RWPE2 (cell line): Measurements from ENCODE around the gene LYZL4.

Experiments
- ATAC-seq: fragments of 200-7000 bp; cut with Tn5 transposase; 3 replicates; pipeline ENCODE4 v1.9.1; 2021; ENCODE audit warnings: low read depth
- DNase-seq: peaks from one replicate; pipeline ENCODE4 v3.0.0-alpha.2; 2020; ENCODE audit warnings: low spot score
- H3K27ac ChIP-seq: fragments of 450-650 bp; 2 replicates; pipeline ENCODE4 v1.5.1; 2017; ENCODE audit warnings: mild to moderate bottlenecking; ENCODE audit not compliant: poor library complexity, severe bottlenecking
- H3K27me3 ChIP-seq: fragments of 250-450 bp; sonication (Bioruptor Pico); 2 replicates; pipeline ENCODE4 v1.5.1; 2021; ENCODE audit warnings: mild to moderate bottlenecking, moderate library complexity; ENCODE audit not compliant: insufficient read depth, poor library complexity, severe bottlenecking
- H3K36me3 ChIP-seq: fragments of 250-450 bp; sonication (Bioruptor Pico); 2 replicates; pipeline ENCODE4 v1.5.1; 2020; ENCODE audit warnings: low read depth, mild to moderate bottlenecking, moderate library complexity
- H3K4me1 ChIP-seq: fragments of 250-450 bp; sonication (Bioruptor Pico); 2 replicates; pipeline ENCODE4 v1.5.1; 2021; ENCODE audit warnings: mild to moderate bottlenecking, moderate library complexity; ENCODE audit not compliant: insufficient read depth, poor library complexity, severe bottlenecking
- H3K4me3 ChIP-seq: fragments of 250-450 bp; sonication (Bioruptor Pico); 2 replicates; pipeline ENCODE4 v1.5.1; 2021; ENCODE audit warnings: mild to moderate bottlenecking, moderate library complexity; ENCODE audit not compliant: severe bottlenecking
- H3K9me3 ChIP-seq: fragments of 250-450 bp; sonication (Bioruptor Pico); 2 replicates; pipeline ENCODE4 v1.5.1; 2021; ENCODE audit warnings: mild to moderate bottlenecking, moderate library complexity; ENCODE audit not compliant: severe bottlenecking
- TF ChIP-seq, protein P1 (sequence below): fragments of 450-650 bp; IDR thresholded peaks from one replicate; pipeline ENCODE4 v1.5.1; 2017; ENCODE audit warnings: mild to moderate bottlenecking, moderate library complexity; ENCODE audit not compliant: poor library complexity, severe bottlenecking

The LYZL4 gene

DNA sequence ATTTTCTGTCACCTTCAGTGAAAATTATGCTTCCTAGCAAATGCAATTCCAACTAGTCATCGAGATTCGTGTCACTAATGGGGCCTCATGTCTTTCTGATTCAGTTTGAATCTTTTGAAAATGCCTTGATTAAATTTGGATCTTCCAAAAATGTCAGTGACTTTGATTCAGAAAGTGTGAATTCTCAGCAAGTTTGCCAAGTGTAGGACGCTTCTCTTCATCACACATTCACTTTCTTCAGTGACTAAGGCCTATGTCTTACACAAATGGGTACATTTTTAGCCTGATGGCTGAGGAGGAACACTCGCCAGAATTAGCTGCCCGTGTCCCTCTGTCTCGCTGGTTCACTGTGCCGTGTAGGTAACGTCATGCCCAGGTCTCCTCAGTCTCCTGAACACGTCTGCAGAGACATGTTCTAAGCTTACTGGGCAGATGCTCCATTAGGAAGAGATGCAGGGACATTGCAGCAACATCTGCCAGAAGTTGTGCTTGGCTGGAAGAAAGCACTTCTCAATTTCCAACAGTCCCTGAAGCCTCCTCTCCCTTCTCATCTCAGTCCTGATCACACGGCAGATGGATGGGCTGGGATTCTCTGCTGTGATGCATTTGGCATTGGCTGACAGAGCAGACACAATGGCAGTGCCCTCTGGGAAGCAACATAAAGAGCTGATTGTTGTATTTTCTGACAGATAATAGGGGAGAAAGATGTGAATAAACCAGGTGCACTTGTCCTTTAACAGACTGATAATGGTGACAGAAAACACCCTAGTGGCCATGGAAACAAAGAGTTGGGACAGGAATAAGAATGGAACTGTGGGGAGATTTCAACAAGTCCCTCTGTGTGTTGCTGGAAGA is 29.1 kb upstream of the LYZL4 start:
- Histone ChIP-seq H3K36me3 (no peaks in the 10 kb centered on the region), H3K27me3 (no peaks in the 10 kb centered on the region), H3K9me3 (no peaks in the 10 kb centered on the region), H3K27ac (no peak overlapping the region), H3K4me3 (no peak overlapping the region), H3K4me1 (no peaks in the 10 kb centered on the region)
- ATAC-seq (no peak), DNase-seq (no peak)
- TF ChIP-seq, protein P1, sequence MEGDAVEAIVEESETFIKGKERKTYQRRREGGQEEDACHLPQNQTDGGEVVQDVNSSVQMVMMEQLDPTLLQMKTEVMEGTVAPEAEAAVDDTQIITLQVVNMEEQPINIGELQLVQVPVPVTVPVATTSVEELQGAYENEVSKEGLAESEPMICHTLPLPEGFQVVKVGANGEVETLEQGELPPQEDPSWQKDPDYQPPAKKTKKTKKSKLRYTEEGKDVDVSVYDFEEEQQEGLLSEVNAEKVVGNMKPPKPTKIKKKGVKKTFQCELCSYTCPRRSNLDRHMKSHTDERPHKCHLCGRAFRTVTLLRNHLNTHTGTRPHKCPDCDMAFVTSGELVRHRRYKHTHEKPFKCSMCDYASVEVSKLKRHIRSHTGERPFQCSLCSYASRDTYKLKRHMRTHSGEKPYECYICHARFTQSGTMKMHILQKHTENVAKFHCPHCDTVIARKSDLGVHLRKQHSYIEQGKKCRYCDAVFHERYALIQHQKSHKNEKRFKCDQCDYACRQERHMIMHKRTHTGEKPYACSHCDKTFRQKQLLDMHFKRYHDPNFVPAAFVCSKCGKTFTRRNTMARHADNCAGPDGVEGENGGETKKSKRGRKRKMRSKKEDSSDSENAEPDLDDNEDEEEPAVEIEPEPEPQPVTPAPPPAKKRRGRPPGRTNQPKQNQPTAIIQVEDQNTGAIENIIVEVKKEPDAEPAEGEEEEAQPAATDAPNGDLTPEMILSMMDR = no peak

DNA sequence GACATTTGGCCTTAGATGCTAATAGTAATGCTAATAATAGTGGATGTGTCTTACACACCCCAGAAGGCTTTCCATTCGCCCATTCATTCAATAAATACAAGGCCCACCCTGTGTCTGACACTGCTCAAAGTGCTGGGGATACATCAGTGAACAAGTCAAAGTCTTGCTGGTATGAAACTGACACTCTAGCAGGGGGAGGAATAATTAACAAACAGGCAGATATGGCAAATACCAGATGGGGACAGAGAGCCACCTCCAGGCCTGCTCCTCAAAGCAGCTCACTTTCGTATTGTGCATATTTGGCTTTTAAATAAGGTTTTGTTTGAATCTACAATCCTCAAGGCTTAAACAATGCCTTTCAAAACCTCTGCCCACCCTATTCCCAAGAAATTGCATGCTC is 28.3 kb upstream of the LYZL4 start:
- no peak overlapping the region for H3K4me3 ChIP-seq
- H3K4me1 ChIP-seq = no peaks in the 10 kb centered on the region
- TF ChIP-seq, protein P1 = no peak
- no peak for DNase-seq
- no peak overlapping the region for H3K27ac ChIP-seq
- no peaks in the 10 kb centered on the region for H3K9me3 ChIP-seq
- ATAC-seq = no peak
- no peaks in the 10 kb centered on the region for H3K27me3 ChIP-seq
- H3K36me3 ChIP-seq = no peaks in the 10 kb centered on the region

DNA sequence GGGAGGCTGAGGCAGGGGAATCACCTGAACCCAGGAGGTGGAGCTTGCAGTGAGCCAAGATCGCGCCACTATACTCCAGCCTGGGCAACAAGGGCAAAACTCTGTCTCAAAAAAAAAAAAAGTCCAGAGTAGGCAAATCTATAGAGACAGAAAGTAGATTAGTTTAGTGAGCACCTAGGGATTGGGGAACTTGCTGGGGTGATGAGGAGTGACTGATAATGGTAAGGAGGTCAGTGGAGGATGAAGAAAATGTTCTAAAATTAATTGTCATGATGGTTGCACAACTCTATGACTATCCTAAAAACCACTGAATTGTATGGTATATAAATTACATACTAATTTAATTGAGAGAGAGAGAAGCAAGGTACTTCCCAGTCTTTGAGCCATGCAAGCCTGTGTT is 27.8 kb upstream of the LYZL4 start:
- ATAC-seq = no peak
- Histone ChIP-seq H3K27me3 (no peaks in the 10 kb centered on the region), H3K4me1 (no peaks in the 10 kb centered on the region), H3K4me3 (no peak overlapping the region), H3K27ac (no peak overlapping the region), H3K36me3 (no peaks in the 10 kb centered on the region), H3K9me3 (no peaks in the 10 kb centered on the region)
- TF ChIP-seq, protein P1 = no peak
- no peak for DNase-seq

DNA sequence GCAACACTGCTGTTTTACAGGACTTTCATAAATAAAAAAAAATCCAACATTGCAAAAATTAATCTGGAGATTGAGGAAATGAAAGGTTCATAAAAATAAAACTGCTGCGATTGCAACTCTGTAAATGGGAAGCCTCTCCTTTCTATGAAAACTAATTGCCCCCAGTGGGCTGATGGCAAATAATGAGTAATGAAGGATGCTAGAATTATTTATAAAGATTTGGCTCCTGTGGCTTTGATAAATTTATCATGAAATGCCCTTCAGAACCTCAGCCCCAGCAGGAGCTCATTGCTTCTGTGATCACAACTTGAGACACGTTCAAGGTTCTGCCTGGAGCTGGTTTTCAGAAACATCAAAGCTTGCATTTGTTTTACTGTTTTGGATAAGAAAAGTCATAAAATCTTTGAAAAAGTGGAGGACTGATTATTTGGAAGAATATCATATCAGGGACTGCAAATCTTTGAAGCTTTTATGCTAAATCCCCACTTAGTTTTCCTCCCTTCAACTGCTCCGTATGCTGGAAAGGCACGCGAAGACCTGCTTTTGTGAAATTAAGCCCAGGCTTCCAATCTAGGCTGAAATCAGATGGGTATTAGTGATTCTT is 24.5 kb upstream of the LYZL4 start:
- Histone ChIP-seq H3K4me3 (no peak overlapping the region), H3K36me3 (no peaks in the 10 kb centered on the region), H3K27ac (no peak overlapping the region), H3K9me3 (peaks cover 3% of the 10 kb centered on the region), H3K4me1 (no peaks in the 10 kb centered on the region), H3K27me3 (no peaks in the 10 kb centered on the region)
- DNase-seq = no peak
- TF ChIP-seq, protein P1 = no peak
- no peak for ATAC-seq

DNA sequence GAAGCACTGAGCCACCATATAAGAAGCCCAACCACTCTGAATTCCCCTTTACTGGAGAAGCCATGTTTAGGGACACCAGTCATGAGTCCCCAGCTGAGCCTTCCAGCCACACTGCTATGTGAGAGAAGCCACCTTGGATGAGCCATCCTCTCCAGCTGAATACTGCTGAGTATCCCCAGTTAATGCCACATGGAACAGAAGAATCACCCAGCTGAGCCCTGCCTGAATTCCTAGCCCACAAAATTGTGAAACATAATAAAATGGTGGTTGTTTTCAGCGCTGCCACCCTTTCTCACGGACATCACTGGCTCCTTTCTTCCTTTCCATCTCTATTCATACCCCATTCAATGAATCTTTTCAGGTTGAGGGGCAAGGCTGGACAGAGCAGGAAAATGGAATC is 22.1 kb upstream of the LYZL4 start:
- Histone ChIP-seq H3K9me3 (peaks cover 3% of the 10 kb centered on the region), H3K27ac (no peak overlapping the region), H3K4me1 (no peaks in the 10 kb centered on the region), H3K36me3 (no peaks in the 10 kb centered on the region), H3K27me3 (no peaks in the 10 kb centered on the region), H3K4me3 (no peak overlapping the region)
- DNase-seq (no peak), ATAC-seq (no peak)
- TF ChIP-seq, protein P1 = no peak
